ENCODE data around the gene DOCK9. TPM values are rescaled to one million over a fixed set of nuclear protein-coding genes. Genes with fewer than 3 reads are reported as not detected.

Gene DOCK9
- total RNA-seq, 1 donor from 2014 or later, result 46.2 TPM

- Mint-ChIP-seq H3K36me3 (peaks cover 4% of the 10 kb centered on the region), H3K27me3 (no peaks in the 10 kb centered on the region)
- TF ChIP-seq CTCF (conservative IDR thresholded peaks at IDR 0.05), result no peak
Observed at GRCh38 chr13:98955336-98955735, 22.5 kb downstream of the DOCK9 start.

GRCh38 chr13:98954313-98954712, 23.6 kb downstream of the DOCK9 start:
- no peak for DNase-seq (ENCODE audit: extremely low spot score, unreplicated experiment)
- H3K9me3 Mint-ChIP-seq, result no peaks in the 10 kb centered on the region
- no peak overlapping the region for H3K27ac Mint-ChIP-seq
- no peaks in the 10 kb centered on the region for H3K27me3 Mint-ChIP-seq
- no peak overlapping the region for H3K4me3 Mint-ChIP-seq
- no peak for TF ChIP-seq CTCF (conservative IDR thresholded peaks at IDR 0.05)
- peaks cover 4% of the 10 kb centered on the region for H3K36me3 Mint-ChIP-seq
- peaks cover 10% of the 10 kb centered on the region for H3K4me1 Mint-ChIP-seq (ENCODE audit: unreplicated experiment)

More at GRCh38 chr13:98955336-98955735, 22.5 kb downstream of the DOCK9 start:
- Mint-ChIP-seq H3K4me1 (ENCODE audit: unreplicated experiment) (peaks cover 16% of the 10 kb centered on the region), H3K9me3 (no peaks in the 10 kb centered on the region), H3K27ac (no peak overlapping the region), H3K4me3 (no peak overlapping the region)
- no peak for DNase-seq (ENCODE audit: extremely low spot score, unreplicated experiment)

- no peaks in the 10 kb centered on the region for H3K27me3 Mint-ChIP-seq
- no peak for TF ChIP-seq CTCF (conservative IDR thresholded peaks at IDR 0.05)
- no peak for DNase-seq (ENCODE audit: extremely low spot score, unreplicated experiment)
- no peaks in the 10 kb centered on the region for H3K9me3 Mint-ChIP-seq
- peaks cover 4% of the 10 kb centered on the region for H3K36me3 Mint-ChIP-seq
- H3K27ac Mint-ChIP-seq, result no peak overlapping the region
- peaks cover 15% of the 10 kb centered on the region for H3K4me1 Mint-ChIP-seq (ENCODE audit: unreplicated experiment)
- H3K4me3 Mint-ChIP-seq, result no peak overlapping the region
Observed at GRCh38 chr13:98951266-98951665, 26.6 kb downstream of the DOCK9 start.

- no peak for DNase-seq (ENCODE audit: extremely low spot score, unreplicated experiment)
- Mint-ChIP-seq H3K27me3 (no peaks in the 10 kb centered on the region), H3K36me3 (peaks cover 4% of the 10 kb centered on the region), H3K9me3 (no peaks in the 10 kb centered on the region), H3K4me1 (ENCODE audit: unreplicated experiment) (peaks cover 17% of the 10 kb centered on the region), H3K4me3 (no peak overlapping the region), H3K27ac (no peak overlapping the region)
- no peak for TF ChIP-seq CTCF (conservative IDR thresholded peaks at IDR 0.05)
Observed at GRCh38 chr13:98950705-98951104, 27.2 kb downstream of the DOCK9 start.

GRCh38 chr13:98947925-98948324, 29.9 kb downstream of the DOCK9 start:
- Mint-ChIP-seq H3K4me3 (no peak overlapping the region), H3K27me3 (no peaks in the 10 kb centered on the region), H3K36me3 (peaks cover 4% of the 10 kb centered on the region), H3K9me3 (no peaks in the 10 kb centered on the region), H3K4me1 (ENCODE audit: unreplicated experiment) (peaks cover 9% of the 10 kb centered on the region), H3K27ac (no peak overlapping the region)
- no peak for TF ChIP-seq CTCF (conservative IDR thresholded peaks at IDR 0.05)
- no peak for DNase-seq (ENCODE audit: extremely low spot score, unreplicated experiment)

All from type B pancreatic cell (in vitro differentiated cells).